OCI-LY1 (cell line): ENCODE measurements around the gene ADD1.

Experiments
- EZH2 ChIP-seq: fragments of 200-600 bp; sonication (generic), shearing (Covaris generic); IDR thresholded peaks from 2 replicates; pipeline ENCODE4 v1.8.0; 2017; ENCODE audit warnings: borderline replicate concordance, mixed run types, mild to moderate bottlenecking, antibody characterized with exemption, low read length, moderate library complexity, mixed read lengths
- TF ChIP-seq, protein P1 (sequence below): fragments of 200-600 bp; sonication (generic), shearing (Covaris generic); IDR thresholded peaks from 2 replicates; pipeline ENCODE4 v1.5.1; 2017; ENCODE audit warnings: mild to moderate bottlenecking, antibody characterized with exemption, low read length, moderate library complexity, mixed read lengths

DNA sequence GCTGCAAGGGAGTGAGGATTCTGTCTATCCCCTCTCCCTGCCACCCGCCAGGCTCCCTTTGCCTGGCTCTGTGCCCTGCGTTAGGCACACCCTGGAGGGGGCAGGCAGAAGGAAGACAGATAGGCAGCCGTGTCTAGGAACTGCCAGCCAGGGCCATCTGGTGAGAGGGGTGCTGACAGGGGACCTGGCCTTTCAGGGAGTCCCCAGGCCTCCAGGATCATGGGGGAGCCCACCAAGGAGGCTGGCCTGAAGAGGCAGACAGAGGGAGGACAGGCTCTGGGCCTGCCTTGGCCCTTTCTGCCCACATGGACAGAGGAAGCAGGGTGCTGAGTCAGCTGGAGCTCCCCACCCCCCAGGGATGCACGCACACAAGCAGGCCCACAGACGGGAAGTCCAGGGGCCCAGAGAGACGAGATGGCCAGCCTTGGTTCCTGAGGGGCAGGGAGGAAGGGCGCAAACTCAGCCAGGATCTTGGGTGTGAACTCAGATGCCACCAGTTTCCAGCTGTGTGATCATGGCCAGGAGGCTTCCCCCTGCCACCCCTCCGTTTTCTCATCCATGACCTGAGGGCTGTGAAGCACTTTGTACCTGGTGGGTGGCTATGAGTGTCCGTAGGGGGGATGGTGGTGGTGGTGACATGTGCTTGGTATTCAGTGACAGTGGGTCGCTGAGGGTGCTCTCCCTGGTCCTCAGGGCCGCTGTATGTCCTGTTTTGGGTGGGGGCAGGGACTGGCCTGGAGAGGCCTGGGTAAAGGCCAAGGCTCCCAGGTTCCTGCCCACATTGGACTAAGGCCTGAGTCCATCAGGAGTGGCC lies 49.0 kb upstream of the ADD1 start:
- TF ChIP-seq, protein P1, sequence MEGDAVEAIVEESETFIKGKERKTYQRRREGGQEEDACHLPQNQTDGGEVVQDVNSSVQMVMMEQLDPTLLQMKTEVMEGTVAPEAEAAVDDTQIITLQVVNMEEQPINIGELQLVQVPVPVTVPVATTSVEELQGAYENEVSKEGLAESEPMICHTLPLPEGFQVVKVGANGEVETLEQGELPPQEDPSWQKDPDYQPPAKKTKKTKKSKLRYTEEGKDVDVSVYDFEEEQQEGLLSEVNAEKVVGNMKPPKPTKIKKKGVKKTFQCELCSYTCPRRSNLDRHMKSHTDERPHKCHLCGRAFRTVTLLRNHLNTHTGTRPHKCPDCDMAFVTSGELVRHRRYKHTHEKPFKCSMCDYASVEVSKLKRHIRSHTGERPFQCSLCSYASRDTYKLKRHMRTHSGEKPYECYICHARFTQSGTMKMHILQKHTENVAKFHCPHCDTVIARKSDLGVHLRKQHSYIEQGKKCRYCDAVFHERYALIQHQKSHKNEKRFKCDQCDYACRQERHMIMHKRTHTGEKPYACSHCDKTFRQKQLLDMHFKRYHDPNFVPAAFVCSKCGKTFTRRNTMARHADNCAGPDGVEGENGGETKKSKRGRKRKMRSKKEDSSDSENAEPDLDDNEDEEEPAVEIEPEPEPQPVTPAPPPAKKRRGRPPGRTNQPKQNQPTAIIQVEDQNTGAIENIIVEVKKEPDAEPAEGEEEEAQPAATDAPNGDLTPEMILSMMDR: no peak
- no peak for TF ChIP-seq EZH2
